Astrocyte of the hippocampus (primary cell): Measurements from ENCODE around the gene PLA2G7.
"Not testable (repeated sequence)": the region's sequence is repeated elsewhere in the genome, so short reads cannot be mapped to it uniquely, and the experiment has no call there.

ENCODE experiments used
- DNase-seq: peaks from one replicate; pipeline ENCODE4 v3.0.0; 2011; ENCODE audit warnings: low read depth, low spot score

Gene PLA2G7

GRCh38 chr6:46748940-46749503 is 13.8 kb upstream of the PLA2G7 start:
- DNase-seq: no peak

GRCh38 chr6:46746696-46747095 is 11.5 kb upstream of the PLA2G7 start, which contains the start of gene ANKRD66:
Gene ANKRD66 (plus strand): TSS chr6:46746933. CDS start chr6:46751949, 5,016 bp downstream.
- DNase-seq: no peak

DNA sequence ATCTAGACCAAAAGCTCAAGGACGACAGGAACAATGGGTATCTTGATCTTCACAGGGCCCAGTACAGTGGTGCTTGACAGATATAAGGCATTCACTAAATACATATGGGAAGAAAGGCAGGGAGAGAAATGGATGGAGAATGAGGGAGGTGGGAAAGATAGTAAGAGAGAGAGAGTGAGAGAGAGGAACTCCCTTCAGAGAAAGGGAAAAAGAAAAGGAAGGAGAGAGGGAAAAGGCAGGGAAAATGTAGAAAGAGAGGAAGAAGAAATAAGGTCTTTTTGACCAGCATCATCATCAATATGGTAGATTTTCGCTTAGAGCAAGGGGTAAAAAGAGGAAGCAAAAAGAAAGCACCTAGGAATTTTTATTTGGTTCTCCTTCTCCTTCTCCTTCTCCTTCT is 10.8 kb upstream of the PLA2G7 start:
- no peak for DNase-seq

- DNase-seq: not testable (repeated sequence)
Observed at GRCh38 chr6:46744159-46744725, 9.1 kb upstream of the PLA2G7 start.

DNA sequence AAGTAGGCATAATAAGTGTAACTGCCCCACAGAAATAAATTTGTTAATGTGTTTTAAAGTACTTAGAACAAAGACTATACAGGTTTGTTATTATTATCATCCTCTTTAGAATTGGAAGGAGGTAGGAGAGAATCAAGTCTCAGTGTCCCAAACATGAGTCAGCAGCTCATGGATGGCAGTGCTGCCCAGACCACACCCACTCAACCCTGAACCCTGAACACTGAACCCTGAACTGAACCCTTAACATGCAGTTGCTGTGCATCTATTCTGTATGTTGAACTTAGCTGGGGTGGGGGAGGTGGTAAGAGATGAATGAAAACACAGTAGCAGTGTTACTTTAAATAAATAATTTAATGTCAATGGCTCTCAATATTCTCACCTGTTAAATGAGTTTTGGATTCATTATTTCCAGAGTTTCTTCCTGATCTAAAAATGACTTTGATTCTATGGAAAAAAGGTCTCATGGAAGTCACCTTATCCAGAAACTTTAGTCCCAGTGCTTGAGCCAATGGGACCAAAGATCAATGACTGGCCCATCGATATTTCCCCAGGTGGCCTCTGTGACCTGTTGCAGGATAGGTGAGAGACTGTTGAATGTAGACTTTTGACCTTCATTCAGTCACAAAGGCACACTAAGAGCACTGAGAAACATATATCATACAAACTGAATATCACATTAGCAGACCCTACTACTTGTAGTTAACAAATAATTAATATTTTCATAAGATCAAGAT is 8.4 kb upstream of the PLA2G7 start:
- DNase-seq: no peak

GRCh38 chr6:46741910-46742309 is 6.7 kb upstream of the PLA2G7 start:
- DNase-seq: no peak

GRCh38 chr6:46741482-46741881 is 6.3 kb upstream of the PLA2G7 start:
- no peak for DNase-seq

GRCh38 chr6:46736906-46737305 is 1.7 kb upstream of the PLA2G7 start:
- no peak for DNase-seq

DNA sequence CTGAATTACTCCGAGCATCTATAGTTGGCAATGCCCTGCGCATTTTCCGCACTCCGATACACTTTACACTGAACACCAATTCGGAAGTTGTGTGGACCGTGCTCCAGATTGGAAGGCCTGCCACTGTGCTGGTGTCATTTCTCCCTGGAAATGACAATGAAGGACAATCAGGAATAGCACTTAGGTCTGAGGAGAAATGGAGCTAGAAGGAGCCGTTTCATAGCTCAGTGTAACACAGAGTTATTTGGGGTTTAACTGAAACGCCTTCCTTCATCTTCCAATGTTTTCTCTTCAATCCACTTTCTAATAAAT is 501 bp upstream of the PLA2G7 start:
- DNase-seq: no peak

- no peak for DNase-seq
Observed at GRCh38 chr6:46733341-46733801, 1.8 kb downstream of the PLA2G7 start.

DNA sequence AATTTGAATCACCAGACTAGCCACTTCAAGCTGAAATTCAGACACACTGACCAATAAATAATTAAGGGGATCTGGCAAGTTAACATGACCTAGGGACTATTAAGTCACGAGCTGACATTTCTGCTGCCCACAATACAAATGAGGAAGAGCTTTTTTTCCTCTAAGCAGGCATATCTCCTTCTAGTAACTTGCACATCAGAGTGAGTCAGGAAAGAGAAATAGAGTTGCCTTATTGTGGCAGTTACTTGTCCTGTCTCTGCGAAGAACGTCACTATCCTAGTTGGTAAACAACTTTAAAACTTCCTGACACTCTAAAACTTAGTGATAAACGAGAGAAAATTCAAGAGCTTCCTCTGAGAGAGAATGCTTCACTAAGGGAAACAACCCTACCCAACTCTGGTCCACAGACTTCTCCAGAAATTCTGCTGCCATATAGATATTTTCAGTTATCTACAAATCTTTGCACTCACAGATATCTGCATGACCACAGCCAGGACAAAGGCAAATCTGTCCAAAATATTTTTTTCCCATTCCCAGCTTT is 4.2 kb downstream of the PLA2G7 start:
- no peak for DNase-seq

GRCh38 chr6:46729787-46730326 is 5.3 kb downstream of the PLA2G7 start:
- DNase-seq: no peak

DNA sequence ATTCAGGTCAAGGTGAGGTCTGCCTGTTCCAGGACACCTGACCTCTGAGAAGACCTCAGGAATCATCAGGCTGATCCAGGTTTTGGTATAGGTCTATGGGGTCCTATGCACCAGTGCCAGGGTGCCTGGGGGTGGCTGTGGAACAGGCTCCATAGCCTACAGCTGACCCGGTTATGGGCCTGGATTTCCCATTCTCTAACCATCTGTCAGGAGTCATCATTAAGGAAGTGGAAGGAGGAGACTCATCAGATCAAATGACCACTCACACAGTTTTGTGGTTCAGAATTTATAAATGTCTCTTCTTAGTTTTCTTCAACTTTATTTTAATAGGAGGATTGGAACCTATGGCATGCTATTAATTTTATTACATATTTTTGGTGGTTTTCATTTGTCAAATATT is 14.8 kb downstream of the PLA2G7 start:
- DNase-seq: no peak

- peak; percentile 64 for DNase-seq
Observed at GRCh38 chr6:46719099-46719498, 16.1 kb downstream of the PLA2G7 start.

DNA sequence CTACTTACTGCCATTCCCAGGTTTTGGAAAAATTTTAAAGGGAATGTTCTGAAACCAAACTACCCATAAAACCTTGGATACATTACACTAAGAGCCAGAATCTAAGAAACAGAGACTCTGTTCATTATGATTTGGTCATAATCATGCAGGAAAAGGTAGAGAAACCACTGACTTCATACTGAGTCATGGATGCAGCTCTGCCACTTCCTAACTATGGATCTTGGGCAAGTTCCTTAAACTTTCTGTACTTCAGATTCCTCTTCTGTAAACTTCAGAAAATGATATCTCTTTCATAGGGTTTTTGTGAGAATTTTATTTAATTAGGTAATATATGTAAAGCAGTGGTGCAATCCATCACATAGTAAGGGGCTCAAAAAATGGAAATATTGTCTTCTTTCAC is 20.0 kb downstream of the PLA2G7 start:
- DNase-seq: no peak

- no peak for DNase-seq
Observed at GRCh38 chr6:46711491-46711890, 23.7 kb downstream of the PLA2G7 start.

GRCh38 chr6:46706464-46706863 is 28.7 kb downstream of the PLA2G7 start:
- DNase-seq: no peak

- peak; percentile 36 for DNase-seq
Observed at GRCh38 chr6:46704562-46704961, 30.6 kb downstream of the PLA2G7 start.

GRCh38 chr6:46699970-46700369 is 35.2 kb downstream of the PLA2G7 start:
- no peak for DNase-seq

DNA sequence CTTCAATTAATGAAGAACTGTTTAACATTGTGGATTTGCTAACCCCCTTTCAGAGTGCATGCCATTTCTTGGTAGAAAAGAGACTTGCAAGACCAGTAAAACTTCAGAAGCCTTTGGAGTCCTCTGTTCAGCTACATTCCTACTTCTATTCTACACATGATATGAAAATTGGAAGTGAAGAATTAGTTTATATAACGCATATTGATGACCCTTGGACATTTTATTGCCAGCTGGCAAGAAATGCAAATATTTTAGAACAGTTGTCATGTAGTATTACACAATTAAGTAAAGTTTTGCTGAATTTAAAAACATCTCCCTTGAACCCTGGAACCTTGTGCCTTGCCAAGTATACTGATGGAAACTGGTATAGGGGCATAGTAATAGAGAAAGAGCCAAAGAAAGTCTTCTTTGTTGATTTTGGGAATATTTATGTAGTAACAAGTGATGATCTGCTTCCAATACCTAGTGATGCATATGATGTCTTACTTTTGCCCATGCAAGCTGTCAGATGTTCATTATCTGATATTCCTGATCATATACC is 44.2 kb downstream of the PLA2G7 start:
- no peak for DNase-seq

DNA sequence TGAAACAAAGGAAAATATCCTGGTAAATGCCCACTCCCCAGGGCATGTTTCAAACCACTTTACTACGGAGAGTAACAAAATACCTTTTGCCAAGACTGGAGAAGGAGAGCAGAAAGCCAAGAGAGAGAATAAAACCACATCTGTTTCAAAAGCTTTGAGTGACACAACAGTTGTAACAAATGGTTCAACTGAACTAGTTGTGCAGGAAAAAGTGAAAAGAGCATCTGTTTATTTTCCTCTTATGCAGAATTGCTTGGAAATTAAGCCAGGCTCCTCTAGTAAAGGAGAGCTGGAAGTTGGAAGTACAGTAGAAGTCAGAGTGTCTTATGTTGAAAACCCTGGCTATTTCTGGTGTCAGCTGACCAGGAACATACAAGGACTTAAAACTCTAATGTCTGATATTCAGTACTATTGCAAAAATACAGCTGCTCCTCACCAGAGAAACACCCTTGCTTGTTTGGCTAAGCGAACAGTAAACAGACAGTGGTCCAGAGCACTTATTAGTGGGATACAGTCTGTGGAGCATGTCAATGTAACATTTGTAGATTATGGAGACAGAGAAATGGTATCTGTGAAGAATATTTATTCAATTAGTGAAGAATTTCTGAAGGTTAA is 44.9 kb downstream of the PLA2G7 start:
- no peak for DNase-seq

DNA sequence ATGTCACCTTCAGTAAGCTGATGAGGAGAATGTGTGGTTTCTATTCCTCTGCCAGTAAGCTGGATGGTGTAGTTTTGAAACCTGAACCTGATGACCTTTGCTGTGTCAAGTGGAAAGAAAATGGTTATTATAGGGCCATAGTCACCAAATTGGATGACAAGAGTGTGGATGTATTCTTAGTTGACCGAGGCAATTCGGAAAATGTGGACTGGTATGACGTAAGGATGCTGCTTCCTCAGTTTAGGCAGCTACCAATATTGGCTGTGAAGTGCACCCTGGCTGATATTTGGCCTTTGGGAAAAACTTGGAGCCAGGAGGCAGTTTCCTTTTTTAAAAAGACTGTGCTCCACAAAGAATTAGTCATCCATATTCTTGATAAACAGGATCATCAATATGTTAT is 45.5 kb downstream of the PLA2G7 start:
- no peak for DNase-seq
